IPS-NIHi7 (cell line): ENCODE data around the gene TMEM245.
"Not testable (repeated sequence)": the region's sequence is repeated elsewhere in the genome, so short reads cannot be mapped to it uniquely, and the experiment has no call there.

Experiments used
- DNase-seq: peaks from one replicate; pipeline ENCODE4 v3.0.0; 2012; ENCODE audit warnings: mixed read lengths; ENCODE audit errors: extremely low spot score

The TMEM245 gene

GRCh38 chr9:109063760-109064159, 56.0 kb downstream of the TMEM245 start:
- no peak for DNase-seq

- no peak for DNase-seq
These were observed 57.2 kb downstream of the TMEM245 start for GRCh38 chr9:109062543-109062942.

- no peak for DNase-seq
These were observed 59.6 kb downstream of the TMEM245 start for GRCh38 chr9:109060191-109060590.

- not testable (repeated sequence) for DNase-seq
These were observed 66.6 kb downstream of the TMEM245 start for GRCh38 chr9:109053121-109053520.

- no peak for DNase-seq
These were observed 67.3 kb downstream of the TMEM245 start for GRCh38 chr9:109052416-109052815.

- no peak for DNase-seq
These were observed 68.0 kb downstream of the TMEM245 start for GRCh38 chr9:109051733-109052132.

- no peak for DNase-seq
These were observed 69.3 kb downstream of the TMEM245 start for GRCh38 chr9:109050444-109050843.

- no peak for DNase-seq
These were observed 70.9 kb downstream of the TMEM245 start for GRCh38 chr9:109048822-109049221.

GRCh38 chr9:109047259-109047658, 72.5 kb downstream of the TMEM245 start:
- no peak for DNase-seq

- DNase-seq, result no peak
These were observed 73.4 kb downstream of the TMEM245 start for GRCh38 chr9:109046346-109046745.

- DNase-seq, result no peak
These were observed 76.2 kb downstream of the TMEM245 start for GRCh38 chr9:109043578-109043977.

GRCh38 chr9:109040571-109040970, 79.2 kb downstream of the TMEM245 start:
- DNase-seq, result no peak

- DNase-seq, result no peak
These were observed 80.2 kb downstream of the TMEM245 start for GRCh38 chr9:109039539-109039938.

- DNase-seq, result no peak
These were observed 81.6 kb downstream of the TMEM245 start for GRCh38 chr9:109037946-109038715.

GRCh38 chr9:109036744-109037680, 82.7 kb downstream of the TMEM245 start:
- DNase-seq, result no peak

- DNase-seq, result no peak
These were observed 83.9 kb downstream of the TMEM245 start for GRCh38 chr9:109035684-109036423.

- DNase-seq, result no peak
These were observed 85.6 kb downstream of the TMEM245 start for GRCh38 chr9:109033941-109034700.

- DNase-seq, result no peak
These were observed 88.5 kb downstream of the TMEM245 start for GRCh38 chr9:109031241-109031640.

- DNase-seq, result no peak
These were observed 89.3 kb downstream of the TMEM245 start for GRCh38 chr9:109030426-109030825.

GRCh38 chr9:109028457-109028856, 91.3 kb downstream of the TMEM245 start:
- DNase-seq, result no peak

- DNase-seq, result no peak
These were observed 92.6 kb downstream of the TMEM245 start for GRCh38 chr9:109027176-109027575.
